Lower lobe of right lung (tissue), 2 donors: Measurements from ENCODE around the gene ART5. TPM values are rescaled to one million over a fixed set of nuclear protein-coding genes. Genes with fewer than 3 reads are reported as not detected.
"Not testable (repeated sequence)": the region's sequence is repeated elsewhere in the genome, so short reads cannot be mapped to it uniquely, and the experiment has no call there.

Experiments used
- ATAC-seq, 2 donors: fragments of 200-7000 bp; cut with Tn5 transposase; one replicate each; pipeline ENCODE4 v1.9.1; 2020 to 2022; ENCODE audit warnings: mild to moderate bottlenecking in 2 of 2, moderate library complexity in 2 of 2
- DNase-seq: peaks from one replicate; pipeline ENCODE4 v3.0.0-alpha.2; 2020
- H3K27ac ChIP-seq: fragments of 200-600 bp; one replicate; pipeline ENCODE4 v1.8.0; 2022
- H3K27me3 ChIP-seq: fragments of 200-600 bp; one replicate; pipeline ENCODE4 v1.8.0; 2022; ENCODE audit warnings: low read depth
- H3K36me3 ChIP-seq: fragments of 200-600 bp; one replicate; pipeline ENCODE4 v1.8.0; 2022; ENCODE audit warnings: mild to moderate bottlenecking
- H3K4me1 ChIP-seq: fragments of 200-600 bp; one replicate; pipeline ENCODE4 v1.8.0; 2022
- H3K4me3 ChIP-seq: fragments of 200-600 bp; one replicate; pipeline ENCODE4 v1.8.0; 2022; ENCODE audit warnings: mild to moderate bottlenecking
- H3K9me3 ChIP-seq: fragments of 200-600 bp; one replicate; pipeline ENCODE4 v1.8.0; 2022
- intact Hi-C: fragments of 100-400 bp; cut with DNase I; formaldehyde crosslinking; loops from one replicate; pipeline ENCODE4 v1.11.0; 2022
- total RNA-seq: library from RNA; stranded (reverse); fragmentation: NEBNext Ultra II Directional; extraction: Animal tissue kit (Norgen Biotek cat#: 25700); gene quantifications from one replicate; pipeline ENCODE4 v1.2.1, GENCODE V29; 2021
- TF ChIP-seq, protein P1 (sequence below): fragments of 200-600 bp; IDR thresholded peaks from one replicate; pipeline ENCODE4 v1.8.0; 2022; ENCODE audit warnings: antibody characterized with exemption, mild to moderate bottlenecking
- donor health status: DM: no; HTN: yes; CAD: no; lungs with severe emphysema.

ART5 gene
- total RNA-seq, 1 donor from 2014 or later: 2.2 TPM

DNA sequence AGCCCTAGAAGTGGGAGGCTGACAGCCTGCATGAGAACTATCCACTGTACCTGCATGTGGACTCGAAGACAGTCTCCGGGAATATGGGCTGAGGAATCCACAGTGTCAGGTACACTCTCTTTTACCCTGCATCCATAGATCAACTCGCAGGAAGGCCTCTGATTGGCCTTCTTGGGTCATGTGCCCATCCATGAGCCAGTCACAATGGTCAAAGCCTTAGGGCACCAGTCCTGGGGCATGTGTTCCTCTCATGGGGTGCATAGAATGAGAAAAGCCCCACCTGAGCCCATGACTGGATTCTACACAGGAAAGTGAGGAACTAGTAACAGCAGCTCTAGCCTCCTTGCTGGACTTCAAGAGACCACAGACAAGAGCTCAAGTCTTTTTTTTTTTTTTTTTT is 13.8 kb upstream of the ART5 start:
- no peak for ATAC-seq

GRCh38 chr11:3652514-3652913 is 10.7 kb upstream of the ART5 start:
- H3K9me3 ChIP-seq, H3K4me1 ChIP-seq, intact Hi-C loops, H3K4me3 ChIP-seq, H3K27me3 ChIP-seq, ATAC-seq, H3K36me3 ChIP-seq, H3K27ac ChIP-seq, DNase-seq: not testable (repeated sequence)

More for the DNA sequence above, 13.8 kb upstream of the ART5 start:
- no peaks in the 10 kb centered on the region for H3K4me1 ChIP-seq
- no peaks in the 10 kb centered on the region for H3K36me3 ChIP-seq
- H3K9me3 ChIP-seq: no peaks in the 10 kb centered on the region
- H3K27me3 ChIP-seq: no peaks in the 10 kb centered on the region
- H3K4me3 ChIP-seq: no peak overlapping the region
- H3K27ac ChIP-seq: no peak overlapping the region
- no peak for DNase-seq
- TF ChIP-seq, protein P1, sequence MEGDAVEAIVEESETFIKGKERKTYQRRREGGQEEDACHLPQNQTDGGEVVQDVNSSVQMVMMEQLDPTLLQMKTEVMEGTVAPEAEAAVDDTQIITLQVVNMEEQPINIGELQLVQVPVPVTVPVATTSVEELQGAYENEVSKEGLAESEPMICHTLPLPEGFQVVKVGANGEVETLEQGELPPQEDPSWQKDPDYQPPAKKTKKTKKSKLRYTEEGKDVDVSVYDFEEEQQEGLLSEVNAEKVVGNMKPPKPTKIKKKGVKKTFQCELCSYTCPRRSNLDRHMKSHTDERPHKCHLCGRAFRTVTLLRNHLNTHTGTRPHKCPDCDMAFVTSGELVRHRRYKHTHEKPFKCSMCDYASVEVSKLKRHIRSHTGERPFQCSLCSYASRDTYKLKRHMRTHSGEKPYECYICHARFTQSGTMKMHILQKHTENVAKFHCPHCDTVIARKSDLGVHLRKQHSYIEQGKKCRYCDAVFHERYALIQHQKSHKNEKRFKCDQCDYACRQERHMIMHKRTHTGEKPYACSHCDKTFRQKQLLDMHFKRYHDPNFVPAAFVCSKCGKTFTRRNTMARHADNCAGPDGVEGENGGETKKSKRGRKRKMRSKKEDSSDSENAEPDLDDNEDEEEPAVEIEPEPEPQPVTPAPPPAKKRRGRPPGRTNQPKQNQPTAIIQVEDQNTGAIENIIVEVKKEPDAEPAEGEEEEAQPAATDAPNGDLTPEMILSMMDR: no peak
- intact Hi-C loops: no loop called here

DNA sequence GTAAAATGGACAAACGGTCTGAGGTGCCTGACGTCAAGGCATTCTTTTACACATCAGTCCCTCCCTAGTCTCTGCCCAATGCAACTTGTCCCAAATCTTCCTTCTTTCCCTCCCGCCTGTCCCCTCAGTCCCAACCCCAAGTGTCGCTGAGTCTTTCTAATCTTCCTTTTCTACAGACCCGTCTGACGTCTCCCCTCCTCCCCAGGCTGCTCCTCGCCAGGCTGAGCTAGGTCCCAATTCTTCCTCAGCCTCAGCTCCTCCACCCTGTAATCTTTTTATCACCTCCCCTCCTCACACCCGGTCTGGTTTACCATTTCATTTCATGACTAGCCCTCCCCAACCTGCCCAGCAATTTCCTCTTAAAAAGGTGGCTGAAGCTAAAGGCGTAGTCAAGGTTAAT is 7.6 kb upstream of the ART5 start:
- H3K4me3 ChIP-seq, H3K36me3 ChIP-seq, ATAC-seq, H3K27me3 ChIP-seq, DNase-seq, H3K27ac ChIP-seq, H3K9me3 ChIP-seq, H3K4me1 ChIP-seq, intact Hi-C loops: not testable (repeated sequence)

- intact Hi-C loops, H3K27ac ChIP-seq, ATAC-seq, H3K9me3 ChIP-seq, H3K4me1 ChIP-seq, H3K27me3 ChIP-seq, H3K36me3 ChIP-seq, H3K4me3 ChIP-seq, DNase-seq: not testable (repeated sequence)
Observed at GRCh38 chr11:3648843-3649242, 7.1 kb upstream of the ART5 start.

GRCh38 chr11:3645552-3645951 is 3.8 kb upstream of the ART5 start:
- Histone ChIP-seq H3K9me3 (no peaks in the 10 kb centered on the region), H3K4me3 (no peak overlapping the region), H3K27ac (no peak overlapping the region), H3K36me3 (no peaks in the 10 kb centered on the region), H3K4me1 (peaks cover 19% of the 10 kb centered on the region), H3K27me3 (no peaks in the 10 kb centered on the region)
- intact Hi-C loops: no loop called here
- no peak for DNase-seq
- TF ChIP-seq, protein P1: no peak
- ATAC-seq: no peak

DNA sequence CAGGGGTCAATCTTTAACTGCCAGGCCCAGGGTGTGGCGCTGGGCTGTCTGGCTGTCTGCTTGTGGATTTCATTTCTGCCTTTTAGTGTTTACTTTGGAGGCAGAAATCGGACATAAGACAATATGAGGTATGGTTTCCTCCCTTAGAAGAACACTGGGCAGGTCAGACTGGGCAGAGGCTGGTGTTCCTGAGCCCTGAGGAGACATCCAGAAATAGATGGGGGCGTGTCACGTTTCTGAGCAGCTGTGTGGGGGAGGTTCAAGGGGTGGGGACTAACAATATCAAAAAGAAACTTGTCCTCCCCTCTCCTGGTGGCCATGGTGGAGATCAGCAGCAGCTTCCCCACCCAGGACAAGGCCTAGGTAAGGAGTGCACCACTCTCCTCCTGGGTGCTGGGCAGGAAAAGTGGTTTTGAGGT is 3.0 kb upstream of the ART5 start, which contains the start of gene ART1:
Gene ART1 (plus strand): TSS at position 312 of the 419 bp plus-strand sequence. CDS start 14,086 bp downstream, outside the sequence.
- no peak for ATAC-seq
- Histone ChIP-seq H3K4me1 (peaks cover 19% of the 10 kb centered on the region), H3K27me3 (no peaks in the 10 kb centered on the region), H3K27ac (peak within 1 kb of the TSS; percentile 31), H3K9me3 (no peaks in the 10 kb centered on the region), H3K4me3 (no peak within 1 kb of the TSS), H3K36me3 (no peaks in the 10 kb centered on the region)
- DNase-seq: no peak
- TF ChIP-seq, protein P1: peak; percentile 15
- intact Hi-C loops: no loop called here

- DNase-seq, ATAC-seq, H3K27me3 ChIP-seq, intact Hi-C loops, H3K36me3 ChIP-seq, H3K9me3 ChIP-seq: not testable (repeated sequence)
- peaks cover 19% of the 10 kb centered on the region for H3K4me1 ChIP-seq
- peak overlapping the region; percentile 73 for H3K27ac ChIP-seq
- H3K4me3 ChIP-seq: peak overlapping the region; percentile 67
Observed at GRCh38 chr11:3643102-3643546, 1.3 kb upstream of the ART5 start.
